Sigmoid colon (tissue), 4 donors: Measurements from ENCODE around the gene ANKZF1.

Experiments
- CTCF ChIP-seq, 4 experiments: fragments of 450-650 bp in 3 of 4; fragments of 200-600 bp in 1 of 4; IDR thresholded peaks; one replicate each; pipeline ENCODE4 v1.5.1; 2016 to 2019; ENCODE audit warnings: antibody characterized with exemption in 4 of 4, mild to moderate bottlenecking in 3 of 4, moderate library complexity in 2 of 4
- EP300 ChIP-seq, 4 donors: sonication (generic); formaldehyde crosslinking; IDR thresholded peaks; one replicate each; pipeline ENCODE4 v1.6.1; 2017; ENCODE audit warnings: antibody characterized with exemption in 4 of 4
- POLR2A ChIP-seq, 2 donors: fragments of 450-650 bp; IDR thresholded peaks; one replicate each; pipeline ENCODE4 v1.6.1; 2016; ENCODE audit warnings: antibody characterized with exemption in 2 of 2, mild to moderate bottlenecking in 2 of 2, moderate library complexity in 2 of 2
- POLR2AphosphoS5 ChIP-seq, 4 donors: sonication (generic); formaldehyde crosslinking; IDR thresholded peaks; one replicate each; pipeline ENCODE4 v1.6.1; 2017; ENCODE audit warnings: antibody characterized with exemption in 4 of 4

GRCh38 chr2:219281588-219281987, 52.0 kb downstream of the ANKZF1 start:
- TF ChIP-seq POLR2A (IDR thresholded peaks at IDR 0.05) (no peak), CTCF (IDR thresholded peaks at IDR 0.05) (no peak), POLR2AphosphoS5 (IDR thresholded peaks at IDR 0.05) (no peak), EP300 (IDR thresholded peaks at IDR 0.05) (no peak)
